NCI-H524 (cell line): ENCODE data around the gene EFCAB11.
A peak's percentile ranks its signal among the peaks of the same experiment; 100 is the strongest.
"Not testable (repeated sequence)": the region's sequence is repeated elsewhere in the genome, so short reads cannot be mapped to it uniquely, and the experiment has no call there.

Source experiments
- DNase-seq, 2 experiments: peaks; one replicate each; lab custom pipeline; 2025; lab: John Stamatoyannopoulos, UW

EFCAB11 gene

GRCh38 chr14:89911010-89911919, 43.3 kb downstream of the EFCAB11 start:
- no peak for DNase-seq

GRCh38 chr14:89910691-89911009, 43.9 kb downstream of the EFCAB11 start:
- no peak for DNase-seq

GRCh38 chr14:89909586-89909985, 44.9 kb downstream of the EFCAB11 start:
- DNase-seq = no peak

GRCh38 chr14:89908712-89909450, 45.6 kb downstream of the EFCAB11 start:
- peak in 1 of 2 experiments; percentile 17 for DNase-seq

- DNase-seq = no peak
Observed at GRCh38 chr14:89907655-89908054, 46.9 kb downstream of the EFCAB11 start.

GRCh38 chr14:89906000-89906399, 48.5 kb downstream of the EFCAB11 start:
- DNase-seq = no peak

GRCh38 chr14:89903340-89903952, 51.1 kb downstream of the EFCAB11 start:
- no peak for DNase-seq

- no peak for DNase-seq
Observed at GRCh38 chr14:89902881-89903280, 51.6 kb downstream of the EFCAB11 start.

GRCh38 chr14:89900802-89901201, 53.7 kb downstream of the EFCAB11 start:
- no peak for DNase-seq

- DNase-seq = peak; percentile 39 to 59
Observed at GRCh38 chr14:89899917-89900663, 54.4 kb downstream of the EFCAB11 start.

- no peak for DNase-seq
Observed at GRCh38 chr14:89899291-89899690, 55.2 kb downstream of the EFCAB11 start.

GRCh38 chr14:89893388-89893787, 61.1 kb downstream of the EFCAB11 start:
- DNase-seq = not testable (repeated sequence)

GRCh38 chr14:89892953-89893352, 61.6 kb downstream of the EFCAB11 start:
- DNase-seq = no peak

GRCh38 chr14:89891721-89892120, 62.8 kb downstream of the EFCAB11 start:
- DNase-seq = not testable (repeated sequence)

- no peak for DNase-seq
Observed at GRCh38 chr14:89891055-89891454, 63.5 kb downstream of the EFCAB11 start.

GRCh38 chr14:89890589-89890988, 63.9 kb downstream of the EFCAB11 start:
- no peak for DNase-seq

- DNase-seq = no peak
Observed at GRCh38 chr14:89889626-89890025, 64.9 kb downstream of the EFCAB11 start.

- peak; percentile 88 to 96 for DNase-seq
Observed at GRCh38 chr14:89884761-89885160, 69.8 kb downstream of the EFCAB11 start.

GRCh38 chr14:89881839-89882238, 72.7 kb downstream of the EFCAB11 start:
- no peak for DNase-seq

- DNase-seq = not testable (repeated sequence)
Observed at GRCh38 chr14:89874091-89874490, 80.4 kb downstream of the EFCAB11 start.

GRCh38 chr14:89870316-89870715, 84.2 kb downstream of the EFCAB11 start:
- no peak for DNase-seq

GRCh38 chr14:89869606-89870005, 84.9 kb downstream of the EFCAB11 start:
- no peak for DNase-seq
